Adipocyte (in vitro differentiated cells): ENCODE results near the gene CSTA.
A peak's percentile ranks its signal among the peaks of the same experiment; 100 is the strongest.
"Not testable (repeated sequence)": the region's sequence is repeated elsewhere in the genome, so short reads cannot be mapped to it uniquely, and the experiment has no call there.

Source experiments
- DNase-seq: peaks from one replicate; pipeline ENCODE4 v3.0.0-alpha.2; 2015; ENCODE audit warnings: low read depth
- H3K27me3 ChIP-seq: replicated peaks from 2 replicates; pipeline ENCODE4 v1.7.0; 2013; ENCODE audit warnings: mild to moderate bottlenecking, low read length, moderate library complexity; ENCODE audit not compliant: control insufficient read depth, insufficient read depth
- H3K36me3 ChIP-seq: 2 replicates; pipeline ENCODE4 v1.7.0; 2013; ENCODE audit warnings: low read length, mild to moderate bottlenecking, moderate library complexity; ENCODE audit not compliant: control insufficient read depth, insufficient read depth, severe bottlenecking
- H3K4me1 ChIP-seq: 2 replicates; pipeline ENCODE4 v1.7.0; 2013; ENCODE audit warnings: mild to moderate bottlenecking, low read length, moderate library complexity; ENCODE audit not compliant: control insufficient read depth, insufficient read depth
- H3K4me3 ChIP-seq: 2 replicates; pipeline ENCODE4 v1.7.0; 2013; ENCODE audit warnings: mild to moderate bottlenecking, low read length, moderate library complexity
- H3K9ac ChIP-seq: 2 replicates; pipeline ENCODE4 v1.7.0; 2013; ENCODE audit warnings: mild to moderate bottlenecking, low read length, moderate library complexity
- H3K9me3 ChIP-seq: 2 replicates; pipeline ENCODE4 v1.7.0; 2013; ENCODE audit warnings: mild to moderate bottlenecking, low read length, moderate library complexity; ENCODE audit not compliant: control insufficient read depth

CSTA gene

GRCh38 chr3:122355612-122356011 lies 30.6 kb downstream of the CSTA start:
- H3K4me3 ChIP-seq: no peak overlapping the region

GRCh38 chr3:122356402-122356801 lies 31.4 kb downstream of the CSTA start:
- H3K9ac ChIP-seq: no peak overlapping the region
- DNase-seq: peak; percentile 12
- no peak overlapping the region for H3K4me3 ChIP-seq
- no peaks in the 10 kb centered on the region for H3K9me3 ChIP-seq
- H3K36me3 ChIP-seq: peaks cover 15% of the 10 kb centered on the region
- H3K27me3 ChIP-seq: no peaks in the 10 kb centered on the region
- peaks cover 9% of the 10 kb centered on the region for H3K4me1 ChIP-seq

More at GRCh38 chr3:122355612-122356011, 30.6 kb downstream of the CSTA start:
- Histone ChIP-seq H3K9me3 (no peaks in the 10 kb centered on the region), H3K9ac (no peak overlapping the region), H3K36me3 (peaks cover 12% of the 10 kb centered on the region), H3K4me1 (peaks cover 11% of the 10 kb centered on the region), H3K27me3 (no peaks in the 10 kb centered on the region)
- DNase-seq: no peak

GRCh38 chr3:122357828-122358702 lies 33.0 kb downstream of the CSTA start:
- Histone ChIP-seq H3K4me1 (peaks cover 15% of the 10 kb centered on the region), H3K9me3 (no peaks in the 10 kb centered on the region), H3K36me3 (peaks cover 29% of the 10 kb centered on the region), H3K4me3 (no peak overlapping the region), H3K9ac (no peak overlapping the region), H3K27me3 (no peaks in the 10 kb centered on the region)
- peak; percentile 7 for DNase-seq

- peaks cover 17% of the 10 kb centered on the region for H3K4me1 ChIP-seq
- peaks cover 30% of the 10 kb centered on the region for H3K36me3 ChIP-seq
- DNase-seq: no peak
Observed at GRCh38 chr3:122358703-122359032, 33.6 kb downstream of the CSTA start.

GRCh38 chr3:122362026-122362425 lies 37.0 kb downstream of the CSTA start:
- H3K9me3 ChIP-seq: no peaks in the 10 kb centered on the region
- peaks cover 35% of the 10 kb centered on the region for H3K36me3 ChIP-seq
- no peaks in the 10 kb centered on the region for H3K27me3 ChIP-seq
- H3K4me1 ChIP-seq: peaks cover 35% of the 10 kb centered on the region
- no peak overlapping the region for H3K9ac ChIP-seq
- H3K4me3 ChIP-seq: no peak overlapping the region
- no peak for DNase-seq

More at GRCh38 chr3:122358703-122359032, 33.6 kb downstream of the CSTA start:
- Histone ChIP-seq H3K4me3 (no peak overlapping the region), H3K9me3 (no peaks in the 10 kb centered on the region), H3K27me3 (no peaks in the 10 kb centered on the region), H3K9ac (no peak overlapping the region)

GRCh38 chr3:122364490-122364889 lies 39.4 kb downstream of the CSTA start:
- H3K36me3 ChIP-seq: peaks cover 30% of the 10 kb centered on the region
- peak overlapping the region; percentile 37 for H3K9ac ChIP-seq
- no peak overlapping the region for H3K4me3 ChIP-seq
- H3K9me3 ChIP-seq: no peaks in the 10 kb centered on the region
- DNase-seq: no peak
- H3K4me1 ChIP-seq: peaks cover 32% of the 10 kb centered on the region
- no peaks in the 10 kb centered on the region for H3K27me3 ChIP-seq

GRCh38 chr3:122365073-122365472 lies 40.0 kb downstream of the CSTA start:
- no peak for DNase-seq
- no peaks in the 10 kb centered on the region for H3K27me3 ChIP-seq
- no peak overlapping the region for H3K4me3 ChIP-seq
- peak overlapping the region; percentile 37 for H3K9ac ChIP-seq
- no peaks in the 10 kb centered on the region for H3K9me3 ChIP-seq
- peaks cover 30% of the 10 kb centered on the region for H3K36me3 ChIP-seq
- peaks cover 32% of the 10 kb centered on the region for H3K4me1 ChIP-seq

- peak; percentile 27 for DNase-seq
Observed at GRCh38 chr3:122365582-122366378, 40.7 kb downstream of the CSTA start.

GRCh38 chr3:122366379-122366749 lies 41.3 kb downstream of the CSTA start:
- Histone ChIP-seq H3K9ac (no peak overlapping the region), H3K36me3 (peaks cover 35% of the 10 kb centered on the region), H3K4me3 (no peak overlapping the region), H3K9me3 (no peaks in the 10 kb centered on the region), H3K4me1 (peaks cover 34% of the 10 kb centered on the region), H3K27me3 (no peaks in the 10 kb centered on the region)
- DNase-seq: no peak

More at GRCh38 chr3:122365582-122366378, 40.7 kb downstream of the CSTA start:
- H3K4me1 ChIP-seq: peaks cover 32% of the 10 kb centered on the region
- H3K27me3 ChIP-seq, H3K9me3 ChIP-seq, H3K4me3 ChIP-seq: not testable (repeated sequence)
- peaks cover 33% of the 10 kb centered on the region for H3K36me3 ChIP-seq
- peak overlapping the region; percentile 47 for H3K9ac ChIP-seq

GRCh38 chr3:122374034-122374433 lies 49.0 kb downstream of the CSTA start:
- DNase-seq: no peak
- H3K36me3 ChIP-seq: peaks cover 19% of the 10 kb centered on the region
- H3K9me3 ChIP-seq: no peaks in the 10 kb centered on the region
- no peaks in the 10 kb centered on the region for H3K27me3 ChIP-seq
- H3K4me3 ChIP-seq: no peak overlapping the region
- no peak overlapping the region for H3K9ac ChIP-seq
- peaks cover 30% of the 10 kb centered on the region for H3K4me1 ChIP-seq

- H3K27me3 ChIP-seq: no peaks in the 10 kb centered on the region
- no peak overlapping the region for H3K9ac ChIP-seq
- no peak overlapping the region for H3K4me3 ChIP-seq
- peaks cover 29% of the 10 kb centered on the region for H3K4me1 ChIP-seq
- no peak for DNase-seq
- H3K36me3 ChIP-seq: peaks cover 6% of the 10 kb centered on the region
- no peaks in the 10 kb centered on the region for H3K9me3 ChIP-seq
Observed at GRCh38 chr3:122377975-122378374, 52.9 kb downstream of the CSTA start.
